ENCODE measurements around the gene CFAP100. TPM values are rescaled to one million over a fixed set of nuclear protein-coding genes. Genes with fewer than 3 reads are reported as not detected.

The CFAP100 gene
- total RNA-seq, 1 experiment from 2014 or later, result not detected

GRCh38 chr3:126474498-126475412 is 80.0 kb downstream of the CFAP100 start:
- peak overlapping the region; percentile 21 for H3K27ac ChIP-seq

GRCh38 chr3:126475413-126476114 is 80.9 kb downstream of the CFAP100 start, which contains the start of gene ZXDC:
ZXDC (minus strand) TSS chr3:126475891; CDS start chr3:126475865, 26 bp downstream.
- TF ChIP-seq, protein P1, sequence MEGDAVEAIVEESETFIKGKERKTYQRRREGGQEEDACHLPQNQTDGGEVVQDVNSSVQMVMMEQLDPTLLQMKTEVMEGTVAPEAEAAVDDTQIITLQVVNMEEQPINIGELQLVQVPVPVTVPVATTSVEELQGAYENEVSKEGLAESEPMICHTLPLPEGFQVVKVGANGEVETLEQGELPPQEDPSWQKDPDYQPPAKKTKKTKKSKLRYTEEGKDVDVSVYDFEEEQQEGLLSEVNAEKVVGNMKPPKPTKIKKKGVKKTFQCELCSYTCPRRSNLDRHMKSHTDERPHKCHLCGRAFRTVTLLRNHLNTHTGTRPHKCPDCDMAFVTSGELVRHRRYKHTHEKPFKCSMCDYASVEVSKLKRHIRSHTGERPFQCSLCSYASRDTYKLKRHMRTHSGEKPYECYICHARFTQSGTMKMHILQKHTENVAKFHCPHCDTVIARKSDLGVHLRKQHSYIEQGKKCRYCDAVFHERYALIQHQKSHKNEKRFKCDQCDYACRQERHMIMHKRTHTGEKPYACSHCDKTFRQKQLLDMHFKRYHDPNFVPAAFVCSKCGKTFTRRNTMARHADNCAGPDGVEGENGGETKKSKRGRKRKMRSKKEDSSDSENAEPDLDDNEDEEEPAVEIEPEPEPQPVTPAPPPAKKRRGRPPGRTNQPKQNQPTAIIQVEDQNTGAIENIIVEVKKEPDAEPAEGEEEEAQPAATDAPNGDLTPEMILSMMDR (conservative IDR thresholded peaks at IDR 0.05), result no peak
- Histone ChIP-seq H3K4me1 (replicated peaks; ENCODE audit: insufficient read depth) (peaks cover 26% of the 10 kb centered on the region), H2AFZ (peak within 1 kb of the TSS; percentile 92), H3K27me3 (ENCODE audit: insufficient read depth, low read depth) (no peaks in the 10 kb centered on the region), H3K4me2 (peak within 1 kb of the TSS; percentile 91), H4K20me1 (ENCODE audit: insufficient read depth) (peaks cover 23% of the 10 kb centered on the region; the same call in 1 of the 2 replicates), H3K27ac (peak within 1 kb of the TSS; percentile 75), H3K79me2 (ENCODE audit: low read depth) (peaks cover 42% of the 10 kb centered on the region), H3K4me3 (peak within 1 kb of the TSS; percentile 96), H3F3A (ENCODE audit: insufficient read depth, low read depth) (peaks cover 24% of the 10 kb centered on the region), H3K9me2 (ENCODE audit: insufficient read depth) (no peaks in the 10 kb centered on the region), H3K36me3 (ENCODE audit: low read depth) (peaks cover 15% of the 10 kb centered on the region), H3K9me3 (ENCODE audit: insufficient read depth, low read depth) (no peaks in the 10 kb centered on the region)
- no TSS peak for BruUV-seq (replicated peaks)
- ChIA-PET CTCF (interaction anchor here (0.5 to 1.1 kb wide), 3 partner anchors 15 to 1073 kb away, joined by 3 to 12 read pairs (median 3); no protein-coding TSS in a partner anchor), POLR2A (ENCODE audit: unreplicated experiment) (interaction anchor here (0.5 to 1.1 kb wide), 10 partner anchors 13 to 1260 kb away, joined by 3 to 34 read pairs (median 5); no protein-coding TSS in a partner anchor)
- peak; percentile 77 to 97 for DNase-seq
- intact Hi-C loops (cut with micrococcal nuclease; ENCODE audit: unreplicated experiment), result loop anchor here (1.0 to 10.0 kb wide), 8 partner anchors 47 to 1069 kb away; partner anchors contain the start of genes CHST13 and PLXNA1

More at GRCh38 chr3:126474498-126475412, 80.0 kb downstream of the CFAP100 start:
- no peaks in the 10 kb centered on the region for H3K27me3 ChIP-seq (ENCODE audit: insufficient read depth, low read depth)
- DNase-seq, result peak in 1 of 2 experiments; percentile 39
- H3K36me3 ChIP-seq (ENCODE audit: low read depth), result peaks cover 23% of the 10 kb centered on the region
- intact Hi-C loops (cut with micrococcal nuclease; ENCODE audit: unreplicated experiment), result loop anchor here (1.0 to 10.0 kb wide), 8 partner anchors 48 to 1070 kb away; partner anchors contain the start of genes CHST13 and PLXNA1
- ChIA-PET CTCF (interaction anchor here (0.7 kb wide), 1 partner anchor 309 kb away, joined by 6 read pairs; no protein-coding TSS in a partner anchor), POLR2A (ENCODE audit: unreplicated experiment) (interaction anchor here (0.5 to 0.8 kb wide), 4 partner anchors 128 to 1051 kb away, joined by 3 to 15 read pairs (median 8); no protein-coding TSS in a partner anchor)
- H3K79me2 ChIP-seq (ENCODE audit: low read depth), result peaks cover 51% of the 10 kb centered on the region
- H3K4me2 ChIP-seq, result peak overlapping the region; percentile 91
- no peak overlapping the region for H2AFZ ChIP-seq
- no peaks in the 10 kb centered on the region for H3K9me2 ChIP-seq (ENCODE audit: insufficient read depth)
- peak overlapping the region; percentile 96 for H3K4me3 ChIP-seq
- TSS peak; percentile 29 for BruUV-seq (replicated peaks)
- H3F3A ChIP-seq (ENCODE audit: insufficient read depth, low read depth), result peaks cover 24% of the 10 kb centered on the region
- H3K4me1 ChIP-seq (replicated peaks; ENCODE audit: insufficient read depth), result peaks cover 26% of the 10 kb centered on the region
- H3K9me3 ChIP-seq (ENCODE audit: insufficient read depth, low read depth), result no peaks in the 10 kb centered on the region
- H4K20me1 ChIP-seq (ENCODE audit: insufficient read depth), result peaks cover 30% of the 10 kb centered on the region; the same call in 1 of the 2 replicates
- TF ChIP-seq, protein P1 (conservative IDR thresholded peaks at IDR 0.05), result no peak
- no peak for TF ChIP-seq EZH2 (IDR thresholded peaks at IDR 0.05; ENCODE audit: low read depth)

Measured in PC-9 (cell line).